ENCODE data around the gene KCTD11. TPM values are rescaled to one million over a fixed set of nuclear protein-coding genes. Genes with fewer than 3 reads are reported as not detected.

The KCTD11 gene
- total and polyA plus RNA-seq, 8 donors, result 3.4 to 7.2 (median 5.3) TPM

DNA sequence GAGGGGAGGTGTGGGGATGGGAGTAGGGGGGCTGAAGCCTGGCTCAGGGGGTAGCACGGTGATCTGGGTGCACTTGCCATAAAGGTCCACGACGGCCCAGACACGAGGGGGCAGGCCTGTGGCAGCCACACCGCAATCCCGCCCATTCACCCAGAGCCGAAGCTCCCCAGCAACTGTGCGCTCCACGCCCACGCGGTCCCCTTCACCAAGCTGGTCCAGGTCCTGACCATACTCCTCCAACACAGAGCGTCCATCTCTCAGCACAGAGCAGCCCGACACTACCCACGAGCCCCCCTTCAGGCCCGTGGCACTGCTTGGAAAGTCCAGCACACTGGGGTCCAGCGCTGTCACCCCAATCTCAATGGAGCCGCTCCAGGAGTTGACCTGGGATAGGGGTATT is 24.5 kb upstream of the KCTD11 start:
- H3K4me3 ChIP-seq, result no peak overlapping the region
- 80 to 88% methylated on average over 17 of the region's 17 CpGs for WGBS, 2 donors
- no peak for ATAC-seq
- TF ChIP-seq, protein P1, sequence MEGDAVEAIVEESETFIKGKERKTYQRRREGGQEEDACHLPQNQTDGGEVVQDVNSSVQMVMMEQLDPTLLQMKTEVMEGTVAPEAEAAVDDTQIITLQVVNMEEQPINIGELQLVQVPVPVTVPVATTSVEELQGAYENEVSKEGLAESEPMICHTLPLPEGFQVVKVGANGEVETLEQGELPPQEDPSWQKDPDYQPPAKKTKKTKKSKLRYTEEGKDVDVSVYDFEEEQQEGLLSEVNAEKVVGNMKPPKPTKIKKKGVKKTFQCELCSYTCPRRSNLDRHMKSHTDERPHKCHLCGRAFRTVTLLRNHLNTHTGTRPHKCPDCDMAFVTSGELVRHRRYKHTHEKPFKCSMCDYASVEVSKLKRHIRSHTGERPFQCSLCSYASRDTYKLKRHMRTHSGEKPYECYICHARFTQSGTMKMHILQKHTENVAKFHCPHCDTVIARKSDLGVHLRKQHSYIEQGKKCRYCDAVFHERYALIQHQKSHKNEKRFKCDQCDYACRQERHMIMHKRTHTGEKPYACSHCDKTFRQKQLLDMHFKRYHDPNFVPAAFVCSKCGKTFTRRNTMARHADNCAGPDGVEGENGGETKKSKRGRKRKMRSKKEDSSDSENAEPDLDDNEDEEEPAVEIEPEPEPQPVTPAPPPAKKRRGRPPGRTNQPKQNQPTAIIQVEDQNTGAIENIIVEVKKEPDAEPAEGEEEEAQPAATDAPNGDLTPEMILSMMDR (IDR thresholded peaks at IDR 0.05), result no peak
- no peak overlapping the region for H3K27ac ChIP-seq
- H3K4me1 ChIP-seq, result peaks cover 0 to 11% (median 4%) of the 10 kb centered on the region in 3 donors
- H3K9me3 ChIP-seq, result no peaks in the 10 kb centered on the region
- H3K36me3 ChIP-seq, result peaks cover 0 to 15% (median 0%) of the 10 kb centered on the region in 3 donors
- peak in 3 of 6 donors; percentile 27 to 69 (median 40) for DNase-seq
- FAIRE-seq, result no peak
- no peaks in the 10 kb centered on the region for H3K27me3 ChIP-seq
- intact Hi-C loops (cut with DNase I), result no loop called here

DNA sequence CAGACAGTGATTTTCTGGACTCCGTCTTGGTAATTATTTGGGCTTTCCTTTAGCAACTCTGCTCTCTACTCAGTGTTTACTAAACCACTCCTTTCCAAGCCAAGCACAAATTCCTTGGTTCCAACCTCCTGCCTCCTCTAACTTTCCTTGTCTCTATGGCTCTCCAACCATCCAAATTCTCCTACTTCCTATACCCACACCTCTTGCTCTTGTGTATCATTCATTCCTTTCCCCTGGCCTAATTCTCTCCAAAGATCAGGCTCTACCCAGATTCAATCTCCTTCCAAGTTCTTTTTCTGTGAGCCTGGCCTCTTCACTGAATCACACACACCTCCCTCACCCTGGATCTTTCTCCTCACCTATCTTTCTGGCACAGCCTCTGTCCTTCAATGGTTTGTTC is 24.0 kb upstream of the KCTD11 start:
- no peak for FAIRE-seq
- Histone ChIP-seq H3K36me3 (peaks cover 0 to 10% (median 0%) of the 10 kb centered on the region in 3 donors), H3K27me3 (no peaks in the 10 kb centered on the region), H3K4me3 (peak overlapping the region in 1 of 4 donors; percentile 98), H3K4me1 (peaks cover 0 to 11% (median 4%) of the 10 kb centered on the region in 3 donors), H3K27ac (no peak overlapping the region), H3K9me3 (no peaks in the 10 kb centered on the region)
- WGBS, 2 donors, result 60 to 62% methylated on average over 1 of the region's 1 CpG
- intact Hi-C loops (cut with DNase I), result no loop called here
- no peak for DNase-seq
- ATAC-seq, result no peak
- TF ChIP-seq, protein P1 (IDR thresholded peaks at IDR 0.05), result no peak

DNA sequence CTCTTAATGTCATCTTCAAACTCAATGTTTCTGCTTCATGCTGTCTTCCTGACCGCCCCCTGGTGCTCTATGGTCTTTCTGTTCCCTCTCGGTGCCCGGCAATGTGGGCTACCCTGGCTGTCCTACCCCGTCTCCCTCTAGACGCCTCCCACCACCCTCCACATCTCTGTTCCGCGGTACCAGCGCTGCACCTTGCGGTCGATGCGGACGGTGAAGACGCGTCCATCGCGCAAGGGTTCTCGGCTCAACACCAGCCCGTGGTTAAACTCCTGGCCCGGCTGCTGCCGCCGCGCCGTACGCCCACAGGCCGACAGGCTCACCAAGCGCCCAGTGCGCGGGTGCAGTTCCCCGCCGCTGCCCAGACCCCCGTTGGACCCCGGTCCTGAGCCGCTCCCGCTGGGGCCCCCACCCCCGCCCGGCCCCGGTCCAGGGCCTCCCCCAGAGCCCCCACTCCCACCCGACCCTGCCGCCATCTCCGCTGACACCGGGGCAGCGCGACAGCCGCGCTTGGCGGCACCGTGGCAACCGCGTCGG is 23.1 kb upstream of the KCTD11 start, which contains the start of gene NEURL4:
Gene NEURL4 (minus strand): TSS at position 496 of the 534 bp plus-strand sequence. CDS start 23 bp downstream, at position 473.
- peak in 3 of 4 donors; percentile 21 to 39 (median 26) for ATAC-seq

DNA sequence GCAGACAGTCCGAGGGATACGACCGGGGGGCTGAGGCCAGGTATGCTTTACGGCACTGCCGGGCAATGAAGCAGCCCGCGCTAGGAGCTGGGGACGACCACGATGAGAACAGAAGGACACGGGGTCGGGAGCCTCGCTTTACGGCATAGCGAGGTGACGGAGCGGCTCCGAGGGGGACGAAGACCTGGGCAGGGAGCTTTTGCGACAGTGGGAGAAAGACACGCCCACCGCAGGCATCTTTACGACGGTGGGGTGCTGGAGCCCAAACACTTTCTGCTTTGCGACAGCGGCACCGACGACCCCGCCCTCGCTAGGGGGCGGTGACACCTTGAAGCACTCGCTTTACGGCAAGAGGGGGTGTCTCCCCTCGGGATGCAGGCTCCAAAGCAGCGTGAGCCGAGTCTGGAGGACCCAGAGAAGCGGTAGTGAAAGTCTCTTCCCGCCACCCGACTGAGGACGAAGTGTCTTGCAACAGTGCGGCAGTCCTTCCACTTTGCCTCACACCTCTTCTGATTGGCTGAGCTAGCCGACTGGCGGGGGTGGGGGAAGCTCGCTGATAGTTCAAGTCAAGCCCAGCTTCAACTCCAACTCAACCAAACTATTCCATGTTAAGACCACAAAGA is 22.5 kb upstream of the KCTD11 start:
- no peaks in the 10 kb centered on the region for H3K36me3 ChIP-seq
- intact Hi-C loops (cut with DNase I), result no loop called here
- FAIRE-seq (peak; percentile 81), DNase-seq (peak; percentile 93 to 99 (median 98)), ATAC-seq (peak; percentile 89 to 93 (median 90))
- peak overlapping the region; percentile 71 to 91 (median 82) for H3K27ac ChIP-seq
- TF ChIP-seq, protein P1 (IDR thresholded peaks at IDR 0.05), result no peak
- peaks cover 0 to 11% (median 4%) of the 10 kb centered on the region in 3 donors for H3K4me1 ChIP-seq
- 0% methylated on average over 42 to 43 of the region's 43 CpGs for WGBS, 2 donors
- H3K27me3 ChIP-seq, result no peaks in the 10 kb centered on the region
- no peaks in the 10 kb centered on the region for H3K9me3 ChIP-seq
- H3K4me3 ChIP-seq, result peak overlapping the region; percentile 87 to 98 (median 96)

More for the DNA sequence above, 23.1 kb upstream of the KCTD11 start, which contains the start of gene NEURL4:
- H3K9me3 ChIP-seq, result no peaks in the 10 kb centered on the region
- TF ChIP-seq, protein P1 (IDR thresholded peaks at IDR 0.05), result no peak
- no peak for DNase-seq
- intact Hi-C loops (cut with DNase I), result no loop called here
- peak within 1 kb of the TSS; percentile 71 to 91 (median 82) for H3K27ac ChIP-seq
- peak within 1 kb of the TSS; percentile 87 to 98 (median 96) for H3K4me3 ChIP-seq
- peaks cover 0 to 11% (median 4%) of the 10 kb centered on the region in 3 donors for H3K4me1 ChIP-seq
- no peak for FAIRE-seq
- H3K27me3 ChIP-seq, result no peaks in the 10 kb centered on the region
- WGBS, 2 donors, result 0 to 1% methylated on average over 49 to 50 of the region's 50 CpGs
- H3K36me3 ChIP-seq, result peaks cover 0 to under 1% (median 0%) of the 10 kb centered on the region in 3 donors
